ENCODE data around the gene LRRFIP1. TPM values are rescaled to one million over a fixed set of nuclear protein-coding genes. Genes with fewer than 3 reads are reported as not detected.

Gene LRRFIP1
- total and polyA plus RNA-seq, 2 experiments from 2014 or later, result 90.9 to 95.3 TPM

DNA sequence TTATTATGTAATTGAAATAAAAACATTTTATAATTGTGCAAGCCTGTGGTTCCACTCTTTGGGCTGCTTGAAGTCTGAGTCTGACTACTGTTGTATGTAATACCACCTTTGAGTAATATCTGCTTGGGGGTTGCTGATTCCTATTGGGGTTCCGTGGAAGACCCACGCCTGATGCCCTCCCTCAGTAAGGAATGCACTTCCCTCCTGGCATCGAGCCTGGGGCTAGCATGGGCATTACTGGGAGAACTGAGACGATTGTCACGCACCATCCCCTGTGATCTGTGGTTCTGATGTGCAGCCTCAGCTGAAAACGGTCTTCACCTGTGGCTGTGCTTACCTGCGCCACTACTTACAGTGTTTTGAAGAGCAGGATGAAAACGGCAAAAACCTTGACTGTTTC is 138.5 kb downstream of the LRRFIP1 start:
- TF ChIP-seq, protein P1, sequence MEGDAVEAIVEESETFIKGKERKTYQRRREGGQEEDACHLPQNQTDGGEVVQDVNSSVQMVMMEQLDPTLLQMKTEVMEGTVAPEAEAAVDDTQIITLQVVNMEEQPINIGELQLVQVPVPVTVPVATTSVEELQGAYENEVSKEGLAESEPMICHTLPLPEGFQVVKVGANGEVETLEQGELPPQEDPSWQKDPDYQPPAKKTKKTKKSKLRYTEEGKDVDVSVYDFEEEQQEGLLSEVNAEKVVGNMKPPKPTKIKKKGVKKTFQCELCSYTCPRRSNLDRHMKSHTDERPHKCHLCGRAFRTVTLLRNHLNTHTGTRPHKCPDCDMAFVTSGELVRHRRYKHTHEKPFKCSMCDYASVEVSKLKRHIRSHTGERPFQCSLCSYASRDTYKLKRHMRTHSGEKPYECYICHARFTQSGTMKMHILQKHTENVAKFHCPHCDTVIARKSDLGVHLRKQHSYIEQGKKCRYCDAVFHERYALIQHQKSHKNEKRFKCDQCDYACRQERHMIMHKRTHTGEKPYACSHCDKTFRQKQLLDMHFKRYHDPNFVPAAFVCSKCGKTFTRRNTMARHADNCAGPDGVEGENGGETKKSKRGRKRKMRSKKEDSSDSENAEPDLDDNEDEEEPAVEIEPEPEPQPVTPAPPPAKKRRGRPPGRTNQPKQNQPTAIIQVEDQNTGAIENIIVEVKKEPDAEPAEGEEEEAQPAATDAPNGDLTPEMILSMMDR (IDR thresholded peaks at IDR 0.05; ENCODE audit: low read depth, low read length), result no peak
- H3K36me3 ChIP-seq, result peaks cover 19% of the 10 kb centered on the region

DNA sequence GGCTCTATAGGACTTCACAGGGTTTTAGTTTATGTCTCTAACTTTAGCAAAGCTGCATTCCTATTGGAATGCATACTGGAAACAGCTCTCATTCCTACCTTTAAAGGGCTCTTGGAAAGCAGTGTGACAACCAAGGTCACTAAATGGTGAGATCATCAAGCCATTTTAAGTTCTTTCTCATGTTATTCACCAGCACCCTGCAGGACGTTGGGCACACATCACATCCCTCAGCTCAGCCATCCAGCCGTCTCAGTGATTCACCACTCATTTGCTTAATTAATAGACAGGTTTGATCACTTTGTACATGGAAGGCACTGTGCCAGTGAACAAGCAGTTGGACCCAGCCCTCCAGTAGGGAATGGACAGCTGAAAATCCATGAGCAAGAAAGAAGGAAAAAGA is 139.0 kb downstream of the LRRFIP1 start:
- H3K9me3 ChIP-seq (ENCODE audit: low read depth), result no peaks in the 10 kb centered on the region
- H3K36me3 ChIP-seq, result peaks cover 16% of the 10 kb centered on the region
- no peak overlapping the region for H3K4me3 ChIP-seq
- H3K4me1 ChIP-seq (ENCODE audit: low read depth), result peaks cover 7% of the 10 kb centered on the region
- no peaks in the 10 kb centered on the region for H3K27me3 ChIP-seq
- peak overlapping the region; percentile 66 for H3K27ac ChIP-seq
- no peak for DNase-seq (ENCODE audit: low read depth in 1 of 2, low spot score in 1 of 2)
- TF ChIP-seq, protein P1 (IDR thresholded peaks at IDR 0.05; ENCODE audit: low read depth, low read length), result no peak

More for the DNA sequence above, 138.5 kb downstream of the LRRFIP1 start:
- no peak for DNase-seq (ENCODE audit: low read depth in 1 of 2, low spot score in 1 of 2)
- H3K4me3 ChIP-seq, result no peak overlapping the region
- peak overlapping the region; percentile 66 for H3K27ac ChIP-seq
- H3K27me3 ChIP-seq, result no peaks in the 10 kb centered on the region
- H3K9me3 ChIP-seq (ENCODE audit: low read depth), result no peaks in the 10 kb centered on the region
- peaks cover 7% of the 10 kb centered on the region for H3K4me1 ChIP-seq (ENCODE audit: low read depth)

DNA sequence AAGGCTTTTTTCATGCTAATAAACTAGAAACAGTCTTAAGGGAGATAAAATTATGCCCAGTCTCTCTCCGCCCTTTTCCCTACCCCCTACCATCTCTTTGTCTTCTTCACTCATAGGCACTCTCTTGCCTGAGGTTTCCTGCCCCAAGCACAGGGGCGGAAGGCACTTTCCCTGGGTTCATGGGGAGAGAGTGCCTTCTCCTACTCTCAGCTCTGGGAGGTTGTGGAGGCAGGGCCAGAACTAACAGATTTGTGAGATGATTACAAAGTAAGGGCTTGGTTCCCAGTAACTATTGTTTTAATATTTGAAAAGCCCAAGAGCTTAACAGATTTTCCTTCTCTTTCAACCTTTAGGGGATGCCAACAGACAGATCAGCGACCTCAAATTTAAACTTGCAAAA is 145.1 kb downstream of the LRRFIP1 start:
- no peaks in the 10 kb centered on the region for H3K9me3 ChIP-seq (ENCODE audit: low read depth)
- TF ChIP-seq, protein P1 (IDR thresholded peaks at IDR 0.05; ENCODE audit: low read depth, low read length), result no peak
- H3K27ac ChIP-seq, result peak overlapping the region; percentile 53
- no peaks in the 10 kb centered on the region for H3K4me1 ChIP-seq (ENCODE audit: low read depth)
- no peak overlapping the region for H3K4me3 ChIP-seq
- H3K36me3 ChIP-seq, result peaks cover 21% of the 10 kb centered on the region
- H3K27me3 ChIP-seq, result no peaks in the 10 kb centered on the region
- no peak for DNase-seq (ENCODE audit: low read depth in 1 of 2, low spot score in 1 of 2)

DNA sequence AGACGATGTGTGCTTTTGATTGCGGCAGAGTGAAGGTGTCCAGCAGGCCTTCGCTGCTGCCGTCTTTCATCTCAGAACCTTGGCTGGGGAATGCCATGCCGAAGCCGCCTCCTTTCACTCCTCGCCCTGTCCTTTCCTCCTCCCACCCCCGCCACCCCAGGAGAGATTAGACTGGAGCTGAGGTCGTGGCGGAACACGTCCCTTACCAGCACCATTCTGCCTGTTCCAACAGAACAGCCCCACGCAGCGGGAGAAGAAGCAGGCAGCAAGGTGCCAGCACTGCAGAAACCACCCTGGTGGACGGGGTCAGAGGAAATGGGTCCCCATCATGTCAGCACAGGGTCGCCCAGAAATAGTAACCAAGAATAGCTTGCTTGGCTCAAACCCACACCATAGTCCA is 146.4 kb downstream of the LRRFIP1 start:
- peaks cover 21% of the 10 kb centered on the region for H3K36me3 ChIP-seq

DNA sequence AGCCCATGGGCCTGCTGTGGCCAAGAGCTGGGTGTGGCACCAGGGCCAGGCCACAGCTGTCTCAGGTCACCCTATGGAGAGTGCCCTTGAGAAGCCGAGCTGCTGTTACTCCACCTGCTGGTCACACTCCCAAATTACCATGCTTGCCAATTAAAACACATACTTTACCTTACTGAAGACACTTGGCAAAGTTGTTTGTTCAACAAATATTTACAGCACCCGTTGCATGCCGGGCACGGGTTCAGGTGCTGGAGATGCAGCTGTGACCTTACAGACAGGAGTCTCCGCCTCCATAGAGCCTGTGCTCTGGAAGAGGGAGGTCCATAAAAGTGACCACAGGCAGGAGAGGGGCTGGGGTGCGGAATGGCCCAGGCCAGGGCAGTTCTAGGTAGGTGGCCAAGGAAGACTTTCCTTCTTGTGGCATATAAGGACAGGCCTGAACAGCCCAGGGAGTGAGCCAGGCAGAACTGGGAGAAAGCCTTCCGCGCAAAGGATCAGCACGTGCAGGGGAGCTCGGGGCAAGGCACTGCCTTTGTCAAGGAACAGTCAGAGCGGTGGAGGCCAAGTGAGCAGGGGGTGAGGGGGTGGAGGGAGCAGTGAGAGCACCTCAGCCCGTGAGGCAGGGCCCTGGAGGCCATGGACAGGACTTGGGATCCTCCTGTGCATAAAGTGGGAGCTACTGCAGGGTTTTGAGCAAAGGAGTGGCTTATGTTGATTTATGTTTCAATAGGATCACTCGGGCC is 147.6 kb downstream of the LRRFIP1 start:
- no peaks in the 10 kb centered on the region for H3K4me1 ChIP-seq (ENCODE audit: low read depth)
- no peaks in the 10 kb centered on the region for H3K9me3 ChIP-seq (ENCODE audit: low read depth)
- no peak overlapping the region for H3K27ac ChIP-seq
- H3K36me3 ChIP-seq, result peaks cover 25% of the 10 kb centered on the region
- no peak overlapping the region for H3K4me3 ChIP-seq
- peak; percentile 61 to 64 for DNase-seq (ENCODE audit: low read depth in 1 of 2, low spot score in 1 of 2)
- H3K27me3 ChIP-seq, result no peaks in the 10 kb centered on the region
- TF ChIP-seq, protein P1 (IDR thresholded peaks at IDR 0.05; ENCODE audit: low read depth, low read length), result peak; percentile 75

More for the DNA sequence above, 146.4 kb downstream of the LRRFIP1 start:
- Histone ChIP-seq H3K27me3 (no peaks in the 10 kb centered on the region), H3K4me1 (ENCODE audit: low read depth) (no peaks in the 10 kb centered on the region), H3K4me3 (no peak overlapping the region), H3K9me3 (ENCODE audit: low read depth) (no peaks in the 10 kb centered on the region), H3K27ac (peak overlapping the region; percentile 70)
- DNase-seq (ENCODE audit: low read depth in 1 of 2, low spot score in 1 of 2), result no peak
- TF ChIP-seq, protein P1 (IDR thresholded peaks at IDR 0.05; ENCODE audit: low read depth, low read length), result no peak

All from cardiac muscle cell (in vitro differentiated cells and primary cell).